T-helper 2 cell treated with Interferon-gamma antibody and Interleukin-4, amounts not matched to agents 100 ng/mL and 5 ng/mL, for 36 hours (primary cell): ENCODE measurements around the gene BPHL. TPM values are rescaled to one million over a fixed set of nuclear protein-coding genes. Genes with fewer than 3 reads are reported as not detected.
"Not testable (repeated sequence)": the region's sequence is repeated elsewhere in the genome, so short reads cannot be mapped to it uniquely, and the experiment has no call there.

Source experiments
- intact Hi-C: fragments of 100-400 bp; cut with micrococcal nuclease; formaldehyde crosslinking; loops from one replicate; pipeline ENCODE4 v1.15.1; 2023
- total RNA-seq: library from RNA; stranded (reverse); gene quantifications from 2 replicates; pipeline ENCODE4 v1.2.3, GENCODE V29; 2022

The BPHL gene
- total RNA-seq = 7.7 and 8.6 TPM in 2 replicates

GRCh38 chr6:3118353-3119039, at the start of gene BPHL:
Gene BPHL, plus strand, starts transcription at chr6:3118711. Its CDS starts 30 bp downstream, at chr6:3118741.
- intact Hi-C loops = loop anchor here (1.0 to 2.0 kb wide), 9 partner anchors 39 to 1016 kb away; partner anchors contain the start of genes ECI2, NQO2, PSMG4 and RIPK1

- intact Hi-C loops = no loop called here
These were observed 46.9 kb upstream of the BPHL start for GRCh38 chr6:3071568-3071967.

GRCh38 chr6:3072798-3073197, 45.7 kb upstream of the BPHL start:
- intact Hi-C loops = no loop called here

GRCh38 chr6:3073382-3073781, 45.1 kb upstream of the BPHL start:
- intact Hi-C loops = no loop called here

GRCh38 chr6:3075772-3076113, 42.8 kb upstream of the BPHL start:
- intact Hi-C loops = no loop called here

GRCh38 chr6:3076320-3076719, 42.2 kb upstream of the BPHL start:
- intact Hi-C loops = no loop called here

- intact Hi-C loops = no loop called here
These were observed 41.1 kb upstream of the BPHL start for GRCh38 chr6:3077430-3077829.

GRCh38 chr6:3078952-3079351, 39.6 kb upstream of the BPHL start:
- intact Hi-C loops = not testable (repeated sequence)

- intact Hi-C loops = no loop called here
These were observed 38.8 kb upstream of the BPHL start for GRCh38 chr6:3079682-3080081.

- intact Hi-C loops = no loop called here
These were observed 36.6 kb upstream of the BPHL start for GRCh38 chr6:3081960-3082359.

- intact Hi-C loops = no loop called here
These were observed 33.4 kb upstream of the BPHL start for GRCh38 chr6:3085074-3085473.

GRCh38 chr6:3086282-3086946, 32.1 kb upstream of the BPHL start:
- intact Hi-C loops = no loop called here

GRCh38 chr6:3088446-3088845, 30.1 kb upstream of the BPHL start:
- intact Hi-C loops = no loop called here

- intact Hi-C loops = no loop called here
These were observed 29.5 kb upstream of the BPHL start for GRCh38 chr6:3088968-3089367.

GRCh38 chr6:3090013-3090412, 28.5 kb upstream of the BPHL start:
- intact Hi-C loops = no loop called here

GRCh38 chr6:3094815-3095214, 23.7 kb upstream of the BPHL start:
- intact Hi-C loops = no loop called here

- intact Hi-C loops = no loop called here
These were observed 15.6 kb upstream of the BPHL start for GRCh38 chr6:3102875-3103274.

- intact Hi-C loops = no loop called here
These were observed 9.6 kb upstream of the BPHL start for GRCh38 chr6:3108746-3109414.

GRCh38 chr6:3109761-3110160, 8.8 kb upstream of the BPHL start:
- intact Hi-C loops = no loop called here

GRCh38 chr6:3114377-3114776, 4.1 kb upstream of the BPHL start:
- intact Hi-C loops = no loop called here

- intact Hi-C loops = loop anchor here (1.0 to 2.0 kb wide), 9 partner anchors 39 to 1017 kb away; partner anchors contain the start of genes ECI2, NQO2, PSMG4 and RIPK1
These were observed 579 bp upstream of the BPHL start for GRCh38 chr6:3117912-3118352.

- intact Hi-C loops = loop anchor here (2.0 kb wide), 3 partner anchors 128 to 1016 kb away; partner anchors contain the start of gene ECI2
These were observed 671 bp downstream of the BPHL start for GRCh38 chr6:3119040-3119723.
